GM12878 (cell line): ENCODE data around the gene RABEP1. TPM values are rescaled to one million over a fixed set of nuclear protein-coding genes. Genes with fewer than 3 reads are reported as not detected.

Source experiments
- BCL3 ChIP-seq: IDR thresholded peaks from 2 replicates; pipeline ENCODE4 v1.6.1; 2011; ENCODE audit warnings: borderline replicate concordance, low read depth, mild to moderate bottlenecking, moderate library complexity, low read length; ENCODE audit not compliant: insufficient read depth, poor library complexity, severe bottlenecking
- CUX1 ChIP-seq: IDR thresholded peaks from 2 replicates; pipeline ENCODE4 v1.6.1; 2012; ENCODE audit warnings: improper control_type of control experiment, low read depth, low read length; ENCODE audit not compliant: insufficient replicate concordance
- EP300 ChIP-seq, 2 experiments: fragments of 150-350 bp in 1 of 2; IDR thresholded peaks; 2 replicates each; pipeline ENCODE4 v1.6.1; 2011 to 2012; ENCODE audit warnings: low read depth in 2 of 2, low read length in 2 of 2, borderline replicate concordance in 1 of 2, improper control_type of control experiment in 1 of 2, inconsistent platforms in 1 of 2; ENCODE audit not compliant: control insufficient read depth in 1 of 2
- FOXM1 ChIP-seq: IDR thresholded peaks from 2 replicates; pipeline ENCODE4 v1.6.1; 2012; ENCODE audit warnings: low read depth, mild to moderate bottlenecking, inconsistent platforms, low read length, moderate library complexity
- POLR2AphosphoS5 ChIP-seq: IDR thresholded peaks from 2 replicates; pipeline ENCODE4 v1.6.1; 2011; ENCODE audit warnings: mild to moderate bottlenecking, low read length, inconsistent platforms
- RBBP5 ChIP-seq: fragments of 200-600 bp; sonication (generic); conservative IDR thresholded peaks from 2 replicates; pipeline ENCODE4 v1.6.1; 2016
- SKIL ChIP-seq: fragments of 450-650 bp; IDR thresholded peaks from 2 replicates; pipeline ENCODE4 v1.6.1; 2017; ENCODE audit warnings: mild to moderate bottlenecking, low read depth, inconsistent platforms; ENCODE audit not compliant: poor library complexity, severe bottlenecking
- SUZ12 ChIP-seq: fragments of 200-600 bp; sonication (generic); IDR thresholded peaks from one replicate; pipeline ENCODE4 v1.6.1; 2018; ENCODE audit warnings: antibody characterized with exemption, mild to moderate bottlenecking; ENCODE audit not compliant: unreplicated experiment
- TCF7 ChIP-seq: IDR thresholded peaks from 2 replicates; pipeline ENCODE4 v1.6.1; 2014; ENCODE audit warnings: antibody characterized with exemption, borderline replicate concordance
- ZBTB40 ChIP-seq: fragments of 450-650 bp; IDR thresholded peaks from 2 replicates; pipeline ENCODE4 v1.6.1; 2016; ENCODE audit warnings: mild to moderate bottlenecking, moderate library complexity, borderline replicate concordance
- ZNF687 ChIP-seq: fragments of 450-650 bp; IDR thresholded peaks from 2 replicates; pipeline ENCODE4 v1.6.1; 2017; ENCODE audit warnings: mild to moderate bottlenecking, moderate library complexity
- polyA plus RNA-seq, 11 experiments: library from polyadenylated mRNA; depleted of rRNA in 4 of 11; unstranded in 6 of 11; stranded (reverse) in 5 of 11; fragments of >200 nt; fragmentation: Nextera tagmentation in 4 of 11; fragmentation: Illumina TruSeq in 1 of 11; extraction: Ambion mirVana in 4 of 11; extraction: Trizol in 1 of 11; gene quantifications; 1 replicate in 1 of 11; 2 replicates in 10 of 11; pipeline versions ENCODE4 v1.2.1 to v1.2.3, GENCODE V29; 2011 to 2016; ENCODE audit warnings: inconsistent platforms in 2 of 11, missing spikeins in 2 of 11, low read depth in 1 of 11
- total RNA-seq, 4 experiments: library from RNA; depleted of rRNA in 3 of 4; stranded (reverse); fragments of >200 nt in 3 of 4; fragmentation: Illumina TruSeq in 1 of 4; extraction: Trizol in 1 of 4; gene quantifications; 2 replicates each; pipeline versions ENCODE4 v1.2.1 to v1.2.3, GENCODE V29; 2013 to 2021

Gene RABEP1
- total and polyA plus RNA-seq, 10 of the 15 experiments (the other 5 are each of a cell fraction or from before 2014, with no cell fraction given), result 13.4 to 71.4 (median 59.8) TPM

GRCh38 chr17:5373112-5373511 lies 91.0 kb downstream of the RABEP1 start (continued):
- TF ChIP-seq SUZ12 (no peak), ZNF687 (peak; percentile 80), ZBTB40 (peak; percentile 27; the same call in 1 of the 2 replicates), CUX1 (peak; percentile 76), BCL3 (no peak), FOXM1 (no peak), RBBP5 (no peak), SKIL (peak; percentile 57), EP300 (IDR thresholded peaks at IDR 0.05; ENCODE audit: borderline replicate concordance in 1 of 2, control insufficient read depth in 1 of 2, low read depth in 2 of 2, low read length in 2 of 2) (peak; percentile 56 to 72; a peak in 3 of 4 replicates), TCF7 (no peak), POLR2AphosphoS5 (peak; percentile 55; the same call in 1 of the 2 replicates)
